ENCODE results near the gene MAML1. TPM values are rescaled to one million over a fixed set of nuclear protein-coding genes. Genes with fewer than 3 reads are reported as not detected.
A peak's percentile ranks its signal among the peaks of the same experiment; 100 is the strongest.

Gene MAML1
- total and polyA plus RNA-seq, 7 experiments from 2014 or later: 3.5 to 51.2 (median 33.4) TPM

DNA sequence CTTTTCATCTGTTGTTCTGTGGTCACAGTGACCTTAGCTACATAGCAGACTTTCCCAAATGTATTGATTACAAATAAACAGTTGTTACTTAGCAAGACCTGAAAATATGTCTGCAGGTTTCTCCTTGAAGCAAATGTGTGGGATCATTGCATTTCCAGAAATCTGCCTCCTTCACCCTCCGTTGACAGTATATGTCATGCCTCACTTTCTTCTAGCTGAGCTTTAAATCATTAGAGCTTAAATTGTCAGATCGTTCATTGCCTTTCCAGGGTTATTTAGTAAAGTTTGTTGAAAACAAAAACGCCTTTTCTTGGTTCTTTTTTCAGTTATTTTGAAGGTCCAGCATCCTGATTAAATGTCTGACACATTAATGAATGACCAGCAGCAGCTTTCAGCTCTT, 2.3 kb upstream of the MAML1 start:
- Mint-ChIP-seq H3K27me3 (no peaks in the 10 kb centered on the region), H3K9me3 (no peaks in the 10 kb centered on the region), H3K36me3 (peaks cover 0 to 29% (median 12%) of the 10 kb centered on the region in 5 donors), H3K4me1 (peaks cover 9 to 37% (median 24%) of the 10 kb centered on the region in 7 donors), H3K4me3 (no peak overlapping the region), H3K27ac (peak overlapping the region in 6 of 9 donors; percentile 6 to 84 (median 62))
- DNase-seq: no peak
- peaks cover 6 to 36% (median 13%) of the 10 kb centered on the region in 3 experiments for H3K36me3 ChIP-seq (ENCODE audit: control insufficient read depth in 2 of 3, insufficient read depth in 3 of 3, low read length in 3 of 3)
- no peak overlapping the region for H3K4me3 ChIP-seq (ENCODE audit: low read length)
- intact Hi-C loops (cut with micrococcal nuclease): no loop called here
- peaks cover 18 to 19% of the 10 kb centered on the region in 2 donors for H3K4me1 ChIP-seq (ENCODE audit: control insufficient read depth in 2 of 2, insufficient read depth in 2 of 2, low read length in 2 of 2)
- H3K27me3 ChIP-seq (ENCODE audit: control insufficient read depth in 2 of 2, insufficient read depth in 2 of 2, low read length in 2 of 2): no peaks in the 10 kb centered on the region
- CTCF ChIA-PET: interaction anchor here (1.0 to 1.3 kb wide), 2 partner anchors 9 to 26 kb away, joined by 3 to 4 read pairs; no protein-coding TSS in a partner anchor
- no peaks in the 10 kb centered on the region for H3K9me3 ChIP-seq (ENCODE audit: control insufficient read depth in 2 of 3, low read length in 3 of 3)
- no peak overlapping the region for H3K27ac ChIP-seq (ENCODE audit: low read depth, low read length)
- POLR2A ChIA-PET: interaction anchor here (1.6 to 5.7 kb wide), 2 partner anchors 33 to 108 kb away, joined by 5 to 45 read pairs; partner anchors contain the start of gene HNRNPH1
- ATAC-seq: no peak

DNA sequence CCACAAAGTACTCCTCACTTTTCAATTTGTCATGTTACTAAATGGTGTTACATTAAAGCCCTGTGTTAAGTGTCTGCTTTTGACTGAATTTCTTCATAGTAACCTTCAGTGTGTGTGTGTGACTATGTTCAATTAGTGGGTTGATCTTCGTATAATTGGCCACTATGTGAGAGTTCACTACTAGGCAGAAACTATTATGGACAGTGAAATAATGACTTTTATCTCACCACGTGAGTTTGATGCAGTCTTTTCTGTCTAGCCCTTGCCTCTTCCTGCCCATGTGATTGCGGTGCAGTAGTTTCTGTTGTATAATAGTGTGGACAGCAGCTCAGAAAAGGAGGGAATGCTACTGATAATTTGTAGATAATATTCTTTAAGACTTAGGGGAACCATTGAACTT, 1.8 kb upstream of the MAML1 start:
- Histone ChIP-seq H3K36me3 (ENCODE audit: control insufficient read depth in 2 of 3, insufficient read depth in 3 of 3, low read length in 3 of 3) (peaks cover 6 to 33% (median 13%) of the 10 kb centered on the region in 3 experiments), H3K4me1 (ENCODE audit: control insufficient read depth in 2 of 2, insufficient read depth in 2 of 2, low read length in 2 of 2) (peaks cover 20 to 21% of the 10 kb centered on the region in 2 donors), H3K9me3 (ENCODE audit: control insufficient read depth in 2 of 3, low read length in 3 of 3) (no peaks in the 10 kb centered on the region), H3K27me3 (ENCODE audit: control insufficient read depth in 2 of 2, insufficient read depth in 2 of 2, low read length in 2 of 2) (no peaks in the 10 kb centered on the region), H3K27ac (ENCODE audit: low read depth, low read length) (no peak overlapping the region), H3K4me3 (ENCODE audit: low read length) (no peak overlapping the region)
- no peaks in the 10 kb centered on the region for H3K9me3 Mint-ChIP-seq
- intact Hi-C loops (cut with micrococcal nuclease): no loop called here
- no peaks in the 10 kb centered on the region for H3K27me3 Mint-ChIP-seq
- ChIA-PET CTCF (interaction anchor here (1.0 to 1.3 kb wide), 2 partner anchors 9 to 27 kb away, joined by 3 to 4 read pairs; no protein-coding TSS in a partner anchor), POLR2A (interaction anchor here (1.0 to 5.7 kb wide), 3 partner anchors 34 to 109 kb away, joined by 4 to 45 read pairs (median 5); partner anchors contain the start of gene HNRNPH1)
- H3K4me3 Mint-ChIP-seq: peak overlapping the region in 2 of 10 donors; percentile 4 to 43
- H3K36me3 Mint-ChIP-seq: peaks cover 0 to 29% (median 12%) of the 10 kb centered on the region in 5 donors
- peaks cover 11 to 39% (median 27%) of the 10 kb centered on the region in 7 donors for H3K4me1 Mint-ChIP-seq
- ATAC-seq (no peak), DNase-seq (no peak)
- H3K27ac Mint-ChIP-seq: peak overlapping the region in 4 of 9 donors; percentile 62 to 84 (median 68)

DNA sequence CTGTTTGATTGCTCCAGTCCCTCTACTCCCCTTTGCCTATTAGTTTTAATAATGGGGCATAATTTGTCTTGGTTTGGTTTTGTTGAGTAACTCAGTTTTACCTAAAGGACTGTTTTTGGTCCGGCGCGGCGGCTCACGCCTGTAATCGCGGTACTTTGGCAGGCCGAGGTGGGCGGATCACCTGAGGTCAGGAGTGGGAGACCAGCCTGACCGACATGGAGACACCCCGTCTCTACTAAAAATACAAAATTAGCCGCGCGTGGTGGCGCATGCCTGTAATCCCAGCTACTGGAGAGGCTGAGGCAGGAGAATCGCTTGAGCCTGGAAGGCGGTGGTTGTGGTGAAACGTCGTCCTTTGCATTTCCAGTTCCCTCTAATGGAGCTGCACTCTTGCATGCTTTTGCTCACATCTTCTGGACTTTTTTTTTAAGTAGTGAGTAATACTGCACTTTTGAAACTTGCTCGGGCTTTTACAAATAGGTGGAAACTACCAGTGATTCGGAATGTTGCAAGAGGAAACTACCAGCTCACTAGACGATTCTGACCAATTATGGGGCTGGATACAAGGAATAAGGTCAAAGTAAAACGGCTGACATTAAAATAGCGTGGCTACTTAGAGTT, 721 bp upstream of the MAML1 start:
- Mint-ChIP-seq H3K36me3 (peaks cover 0 to 28% (median 6%) of the 10 kb centered on the region in 5 donors), H3K9me3 (no peaks in the 10 kb centered on the region), H3K4me1 (peaks cover 15 to 47% (median 33%) of the 10 kb centered on the region in 7 donors), H3K27ac (peak overlapping the region; percentile 84 to 97 (median 89)), H3K4me3 (peak overlapping the region; percentile 81 to 95 (median 90)), H3K27me3 (no peaks in the 10 kb centered on the region)
- Histone ChIP-seq H3K36me3 (ENCODE audit: control insufficient read depth in 2 of 3, insufficient read depth in 3 of 3, low read length in 3 of 3) (peaks cover 1 to 22% (median 8%) of the 10 kb centered on the region in 3 experiments), H3K27ac (ENCODE audit: low read depth, low read length) (peak overlapping the region; percentile 100), H3K27me3 (ENCODE audit: control insufficient read depth in 2 of 2, insufficient read depth in 2 of 2, low read length in 2 of 2) (no peaks in the 10 kb centered on the region), H3K4me3 (ENCODE audit: low read length) (peak overlapping the region; percentile 70), H3K4me1 (ENCODE audit: control insufficient read depth in 2 of 2, insufficient read depth in 2 of 2, low read length in 2 of 2) (peaks cover 25 to 30% of the 10 kb centered on the region in 2 donors), H3K9me3 (ENCODE audit: control insufficient read depth in 2 of 3, low read length in 3 of 3) (no peaks in the 10 kb centered on the region)
- ChIA-PET POLR2A (interaction anchor here (0.7 to 5.7 kb wide), 26 partner anchors 11 to 181 kb away, joined by 3 to 45 read pairs (median 4); partner anchors contain the start of genes HNRNPH1, LTC4S, RUFY1 and SQSTM1), CTCF (interaction anchor here (0.6 to 0.9 kb wide), 2 partner anchors 30 to 62 kb away, joined by 3 read pairs; partner anchors contain the start of gene LTC4S)
- intact Hi-C loops (cut with micrococcal nuclease): loop anchor here (1.0 to 2.0 kb wide), 14 partner anchors 31 to 358 kb away; partner anchors contain the start of genes CANX (in 2 of the 2), HNRNPH1 (in 2 of the 2), RUFY1 (in 2 of the 2) and MRNIP (in 1 of the 2)
- DNase-seq: peak in 2 of 9 donors; percentile 15 to 38
- ATAC-seq: peak; percentile 6

DNA sequence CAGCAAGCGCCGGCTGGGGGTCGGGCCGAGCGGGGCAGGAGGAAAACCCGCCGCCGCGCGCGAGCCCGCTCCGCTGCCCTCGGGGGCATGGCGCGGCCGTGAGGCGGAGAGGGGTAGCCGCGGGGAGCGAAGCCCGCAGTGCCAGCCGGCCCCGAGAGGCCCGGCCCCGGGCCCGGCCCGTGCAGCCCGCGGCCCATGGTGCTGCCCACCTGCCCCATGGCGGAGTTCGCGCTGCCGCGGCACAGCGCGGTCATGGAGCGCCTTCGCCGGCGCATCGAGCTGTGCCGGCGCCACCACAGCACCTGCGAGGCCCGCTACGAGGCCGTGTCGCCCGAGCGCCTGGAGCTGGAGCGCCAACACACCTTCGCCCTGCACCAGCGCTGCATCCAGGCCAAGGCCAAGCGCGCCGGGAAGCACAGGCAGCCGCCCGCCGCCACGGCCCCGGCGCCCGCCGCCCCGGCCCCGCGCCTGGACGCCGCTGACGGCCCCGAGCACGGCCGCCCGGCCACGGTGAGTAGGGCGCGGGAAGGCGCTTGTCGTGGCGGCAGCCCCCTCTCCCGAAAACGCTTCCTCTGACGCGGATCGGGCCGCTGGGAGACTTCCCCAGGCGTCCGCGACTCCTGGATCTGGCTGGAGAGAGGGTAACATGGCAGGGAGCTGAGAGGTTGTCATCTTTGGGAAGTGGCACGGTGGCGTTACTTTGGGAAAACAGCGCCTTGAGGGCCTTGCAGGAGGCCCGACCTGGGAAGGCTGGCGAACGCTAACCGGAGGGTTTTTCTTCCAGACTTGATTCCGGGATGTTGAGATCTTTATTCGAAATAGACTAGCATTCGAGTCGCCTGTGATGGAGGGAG, 523 bp downstream of the MAML1 start:
- H3K9me3 Mint-ChIP-seq: no peaks in the 10 kb centered on the region
- peaks cover 0 to 24% (median 8%) of the 10 kb centered on the region in 5 donors for H3K36me3 Mint-ChIP-seq
- POLR2A ChIA-PET: interaction anchor here (0.9 to 5.7 kb wide), 18 partner anchors 10 to 175 kb away, joined by 3 to 45 read pairs (median 6); partner anchors contain the start of genes HNRNPH1 and LTC4S
- intact Hi-C loops (cut with micrococcal nuclease): loop anchor here (1.0 to 2.0 kb wide), 14 partner anchors 30 to 357 kb away; partner anchors contain the start of genes CANX (in 2 of the 2), HNRNPH1 (in 2 of the 2), RUFY1 (in 2 of the 2) and MRNIP (in 1 of the 2)
- Histone ChIP-seq H3K4me1 (ENCODE audit: control insufficient read depth in 2 of 2, insufficient read depth in 2 of 2, low read length in 2 of 2) (peaks cover 25 to 41% of the 10 kb centered on the region in 2 donors), H3K27ac (ENCODE audit: low read depth, low read length) (peak overlapping the region; percentile 100), H3K27me3 (ENCODE audit: control insufficient read depth in 2 of 2, insufficient read depth in 2 of 2, low read length in 2 of 2) (no peaks in the 10 kb centered on the region), H3K4me3 (ENCODE audit: low read length) (peak overlapping the region; percentile 70), H3K9me3 (ENCODE audit: control insufficient read depth in 2 of 3, low read length in 3 of 3) (no peaks in the 10 kb centered on the region), H3K36me3 (ENCODE audit: control insufficient read depth in 2 of 3, insufficient read depth in 3 of 3, low read length in 3 of 3) (peaks cover 5 to 20% (median 5%) of the 10 kb centered on the region in 3 experiments)
- CTCF ChIA-PET: interaction anchor here (0.9 kb wide), 1 partner anchor 60 kb away, joined by 3 read pairs; the partner anchor contains the start of gene LTC4S
- ATAC-seq: peak; percentile 29
- peak in 3 of 9 donors; percentile 5 to 32 (median 10) for DNase-seq
- peak overlapping the region; percentile 91 to 96 (median 94) for H3K4me3 Mint-ChIP-seq
- H3K27me3 Mint-ChIP-seq: no peaks in the 10 kb centered on the region
- H3K27ac Mint-ChIP-seq: peak overlapping the region; percentile 84 to 99 (median 95)
- peaks cover 28 to 54% (median 45%) of the 10 kb centered on the region in 7 donors for H3K4me1 Mint-ChIP-seq

DNA sequence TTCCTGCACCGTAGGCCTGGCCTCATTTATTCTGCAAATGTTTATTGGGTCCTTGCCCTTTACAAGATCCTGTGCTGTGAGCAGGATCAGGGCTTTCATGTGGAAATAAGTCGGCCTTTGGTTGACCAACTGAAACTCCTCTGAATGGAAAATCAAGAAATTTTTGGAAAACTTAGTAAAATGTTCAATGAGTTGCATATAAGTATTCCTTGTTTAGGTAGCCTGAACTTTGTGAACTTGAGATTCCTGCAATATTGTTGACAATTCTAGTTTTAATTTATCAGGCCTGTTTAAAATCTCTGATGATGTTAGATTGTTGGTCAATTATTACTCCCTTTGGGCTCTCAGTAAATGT, 1.1 kb downstream of the MAML1 start:
- no peak for DNase-seq
- intact Hi-C loops (cut with micrococcal nuclease): loop anchor here (2.0 kb wide), 5 partner anchors 29 to 183 kb away; partner anchors contain the start of gene RUFY1 (in 2 of the 2)
- peaks cover 25 to 45% of the 10 kb centered on the region in 2 donors for H3K4me1 ChIP-seq (ENCODE audit: control insufficient read depth in 2 of 2, insufficient read depth in 2 of 2, low read length in 2 of 2)
- ChIA-PET CTCF (no interaction called here), POLR2A (interaction anchor here (1.3 to 5.7 kb wide), 5 partner anchors 13 to 111 kb away, joined by 3 to 45 read pairs (median 10); partner anchors contain the start of gene HNRNPH1)
- Mint-ChIP-seq H3K27ac (peak overlapping the region; percentile 84 to 99 (median 94)), H3K27me3 (no peaks in the 10 kb centered on the region), H3K36me3 (peaks cover 0 to 26% (median 14%) of the 10 kb centered on the region in 5 donors), H3K4me1 (peaks cover 34 to 61% (median 51%) of the 10 kb centered on the region in 7 donors), H3K4me3 (peak overlapping the region; percentile 91 to 96 (median 94)), H3K9me3 (no peaks in the 10 kb centered on the region)
- H3K9me3 ChIP-seq (ENCODE audit: control insufficient read depth in 2 of 3, low read length in 3 of 3): no peaks in the 10 kb centered on the region
- H3K27me3 ChIP-seq (ENCODE audit: control insufficient read depth in 2 of 2, insufficient read depth in 2 of 2, low read length in 2 of 2): no peaks in the 10 kb centered on the region
- peak overlapping the region; percentile 100 for H3K27ac ChIP-seq (ENCODE audit: low read depth, low read length)
- no peak for ATAC-seq
- H3K36me3 ChIP-seq (ENCODE audit: control insufficient read depth in 2 of 3, insufficient read depth in 3 of 3, low read length in 3 of 3): peaks cover 2 to 18% (median 5%) of the 10 kb centered on the region in 3 experiments
- peak overlapping the region; percentile 70 for H3K4me3 ChIP-seq (ENCODE audit: low read length)

Data from naive thymus-derived CD4-positive, alpha-beta T cell (primary cell).